ENCODE data around the gene TNFAIP3.
A peak's percentile ranks its signal among the peaks of the same experiment; 100 is the strongest.

Gene TNFAIP3

GRCh38 chr6:137903933-137904821 lies 37.1 kb downstream of the TNFAIP3 start:
- no peak for DNase-seq

- DNase-seq: no peak
Observed at GRCh38 chr6:137904822-137905617, 38.0 kb downstream of the TNFAIP3 start.

GRCh38 chr6:137906020-137906472 lies 39.0 kb downstream of the TNFAIP3 start:
- no peak for DNase-seq

DNA sequence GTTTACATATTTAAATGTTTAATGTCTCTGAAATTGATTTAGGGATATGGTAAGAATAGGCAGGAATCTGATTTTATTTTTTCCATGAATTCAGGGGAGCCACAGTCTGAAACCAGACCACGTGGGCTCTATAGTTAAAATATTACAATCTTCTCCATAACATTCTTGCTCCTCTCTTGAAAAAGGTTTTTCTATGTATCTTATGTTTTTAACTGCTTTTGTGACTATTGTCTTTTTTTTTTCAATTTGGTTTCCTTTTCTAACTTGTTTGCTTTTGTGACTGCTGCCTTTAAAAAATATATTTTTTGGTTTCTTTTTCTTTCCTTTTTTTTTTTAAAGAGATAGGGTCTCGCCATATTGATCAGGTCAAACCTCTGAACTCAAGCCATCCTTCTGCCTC lies 40.1 kb downstream of the TNFAIP3 start:
- DNase-seq: no peak

DNA sequence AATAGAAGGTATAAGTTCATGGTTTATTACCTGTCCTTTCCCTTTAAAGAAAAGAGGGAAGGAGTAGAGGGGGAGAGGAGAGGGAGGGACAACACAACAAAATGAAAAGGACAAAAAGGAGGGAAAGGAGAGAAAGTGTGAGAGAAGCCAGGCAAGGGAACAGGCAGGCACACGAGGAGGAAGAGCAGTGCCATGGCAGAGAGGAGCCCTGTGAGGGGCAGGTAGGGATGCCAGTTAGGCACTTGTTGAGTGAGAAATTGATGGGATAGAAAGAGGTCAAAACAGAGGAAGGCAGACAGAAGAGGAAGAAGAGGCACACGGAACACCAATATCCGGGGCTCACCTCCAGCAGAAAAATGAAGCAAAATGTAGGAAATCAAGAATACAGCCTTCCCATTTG lies 42.5 kb downstream of the TNFAIP3 start:
- DNase-seq: no peak

DNA sequence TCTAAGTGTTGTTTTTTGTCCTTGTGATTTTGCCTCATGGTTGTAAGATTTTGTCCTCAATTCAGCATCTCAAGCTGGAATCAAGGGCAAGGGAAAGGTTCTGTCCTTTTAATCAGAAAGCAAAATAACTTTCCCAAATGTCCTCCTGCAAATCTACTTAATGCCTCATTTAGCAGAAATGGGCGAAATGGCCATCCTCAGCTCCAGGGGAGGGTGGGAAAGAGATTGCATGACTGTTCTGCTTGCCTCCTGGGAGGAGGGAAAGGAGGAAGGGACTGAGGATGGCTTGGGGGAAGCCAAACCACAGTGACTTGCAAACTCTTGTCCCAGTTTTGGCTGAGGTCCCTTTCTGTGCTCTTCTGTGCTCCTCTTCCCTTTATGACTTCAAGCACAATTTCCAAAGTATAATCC lies 43.4 kb downstream of the TNFAIP3 start:
- DNase-seq: peak; percentile 14

- no peak for DNase-seq
Observed at GRCh38 chr6:137910843-137911456, 43.9 kb downstream of the TNFAIP3 start.

DNA sequence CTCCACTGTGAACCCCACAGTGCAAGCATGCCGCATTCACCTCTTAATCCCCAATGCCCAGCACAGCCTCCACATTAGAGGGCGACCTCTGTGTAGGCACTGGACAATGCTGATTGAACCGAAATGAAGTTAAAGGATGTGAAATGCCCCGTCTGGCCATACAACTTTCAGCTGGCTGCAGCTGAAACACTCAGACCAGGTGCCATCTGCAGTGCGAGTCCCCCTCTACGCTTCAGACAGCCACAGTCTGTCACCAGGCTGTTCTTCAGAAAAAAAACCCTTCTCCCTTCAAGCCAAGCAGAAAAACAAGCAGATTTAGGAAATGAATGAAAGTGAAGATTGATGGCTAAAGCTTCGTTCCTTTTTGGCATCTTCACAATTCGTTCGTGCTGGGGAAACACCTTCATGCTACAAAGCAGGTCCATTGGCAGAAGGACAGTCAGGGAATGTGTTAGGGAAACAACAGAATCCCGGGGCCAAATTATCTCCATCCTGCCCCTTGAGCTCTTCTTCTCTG lies 44.7 kb downstream of the TNFAIP3 start:
- no peak for DNase-seq

DNA sequence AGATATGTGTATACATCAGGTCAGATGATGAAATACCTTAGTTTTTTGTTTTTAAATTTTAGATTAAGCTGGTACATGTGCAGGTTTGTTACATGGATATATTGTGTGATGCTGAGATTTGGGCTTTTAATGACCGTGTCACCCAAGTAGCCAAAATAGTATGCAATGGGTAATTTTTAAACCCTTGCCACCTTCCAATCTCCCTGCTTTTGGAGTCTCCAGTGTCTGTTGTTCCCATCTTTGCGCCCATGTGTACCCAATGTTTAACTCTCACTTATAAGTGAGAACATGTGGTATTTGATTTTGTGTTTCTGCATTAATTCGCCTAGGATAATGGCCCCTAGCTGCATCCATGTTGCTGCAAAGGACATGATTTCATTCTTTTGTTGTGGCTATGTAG lies 45.8 kb downstream of the TNFAIP3 start:
- DNase-seq: no peak

DNA sequence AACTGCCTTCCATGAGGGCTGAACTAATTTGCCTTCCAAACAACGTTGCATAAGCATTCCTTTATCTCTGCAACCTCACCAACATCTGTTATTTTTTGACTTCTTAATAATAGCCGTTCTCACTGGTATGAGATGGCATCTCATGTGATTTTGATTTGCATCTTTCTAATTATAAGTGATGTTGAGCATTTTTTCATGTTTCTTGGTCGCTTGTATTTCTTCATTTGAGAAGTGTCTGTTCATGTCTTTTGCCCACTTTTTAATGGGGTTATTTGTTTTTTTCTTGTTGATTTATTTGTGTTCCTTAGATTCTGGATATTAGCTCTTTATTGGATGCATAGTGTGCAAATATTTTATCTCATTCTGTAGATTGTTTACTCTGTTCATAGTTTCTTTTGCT lies 46.4 kb downstream of the TNFAIP3 start:
- DNase-seq: no peak

GRCh38 chr6:137913996-137914529 lies 47.0 kb downstream of the TNFAIP3 start:
- DNase-seq: no peak

DNA sequence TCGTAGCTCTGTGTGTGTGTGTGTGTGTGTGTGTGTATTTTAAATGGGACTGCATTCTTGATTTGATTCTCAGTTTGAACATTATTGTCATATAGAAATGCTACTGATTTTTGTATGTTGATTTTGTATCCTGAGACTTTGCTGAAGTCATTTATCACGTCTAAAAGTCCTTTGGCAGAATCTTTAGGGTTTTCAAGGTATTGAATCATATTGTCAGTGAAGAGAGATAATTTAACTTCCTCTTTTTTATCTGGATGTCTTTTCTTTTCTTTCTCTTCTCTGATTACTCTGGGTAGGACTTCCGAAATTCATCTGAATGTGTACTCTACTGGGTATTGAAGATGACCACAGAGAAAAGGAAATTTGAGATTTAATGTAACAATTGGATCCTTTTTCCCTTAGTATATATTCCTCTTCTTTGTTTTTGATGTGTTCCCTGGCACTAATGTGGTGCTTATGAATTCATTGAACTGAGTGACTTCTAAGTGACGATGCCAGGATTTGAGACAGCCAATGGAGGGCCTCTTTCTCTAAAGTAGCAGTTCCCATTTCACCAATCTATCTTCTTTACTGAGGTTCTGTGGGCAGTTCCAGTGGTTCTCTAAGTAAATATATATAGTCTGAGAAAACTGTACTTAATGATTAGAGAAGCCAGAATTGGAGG lies 47.6 kb downstream of the TNFAIP3 start:
- no peak for DNase-seq

GRCh38 chr6:137915790-137916189 lies 48.7 kb downstream of the TNFAIP3 start:
- no peak for DNase-seq

DNA sequence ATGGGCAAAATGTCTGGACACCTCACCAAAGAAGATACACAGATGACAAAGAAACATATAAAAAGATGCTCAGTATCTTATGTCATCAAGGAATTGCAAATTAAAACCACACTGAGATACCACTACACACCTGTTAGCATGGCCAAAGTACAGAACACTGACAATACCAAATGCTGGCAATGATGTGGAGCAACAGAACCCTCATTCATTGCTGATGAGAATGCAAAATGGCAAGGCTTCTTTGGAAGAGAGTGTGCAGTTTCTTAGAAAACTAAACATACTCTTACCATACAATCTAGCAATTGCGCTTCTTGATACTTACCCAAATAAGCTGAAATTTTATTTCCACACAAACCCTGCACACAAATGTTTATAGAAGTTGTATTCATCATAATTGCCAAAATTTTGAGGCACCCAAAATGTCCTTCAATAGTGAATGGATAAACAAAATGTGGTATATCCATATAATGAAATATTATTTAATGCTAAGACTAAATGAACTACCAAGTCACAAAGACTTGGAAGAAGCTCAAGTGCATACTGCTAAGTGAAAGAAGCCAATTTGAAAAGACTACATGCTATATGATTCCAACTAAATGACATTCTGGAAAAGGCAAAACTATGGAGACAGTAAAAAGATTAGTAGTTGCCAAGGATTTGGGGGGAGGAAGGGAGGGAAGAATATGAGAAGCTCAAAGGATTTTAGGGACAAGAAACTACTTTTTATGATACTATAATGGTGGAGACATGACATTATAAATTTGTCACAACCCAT lies 50.7 kb downstream of the TNFAIP3 start:
- DNase-seq: no peak

GRCh38 chr6:137919502-137919823 lies 52.4 kb downstream of the TNFAIP3 start:
- no peak for DNase-seq

- DNase-seq: no peak
Observed at GRCh38 chr6:137919837-137920730, 53.0 kb downstream of the TNFAIP3 start.

DNA sequence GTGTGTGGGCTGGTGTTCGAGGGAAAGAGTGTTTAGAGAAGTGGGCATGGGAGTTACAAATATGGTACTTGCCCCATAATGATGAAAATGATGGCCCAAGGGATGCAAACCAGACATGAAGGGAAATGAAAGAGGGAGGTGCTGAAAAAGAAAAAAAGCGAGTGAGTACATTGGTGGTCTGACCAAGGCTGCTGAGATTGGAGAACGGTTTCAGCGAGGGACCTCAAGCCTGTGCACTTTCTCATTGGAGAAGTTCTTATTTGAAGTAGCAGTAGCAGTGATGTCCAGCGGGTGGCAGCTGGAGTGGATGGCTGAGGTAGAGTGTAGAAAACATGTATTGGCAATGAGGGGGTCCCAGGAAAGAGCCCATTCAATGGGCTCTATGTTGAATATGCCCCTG lies 54.8 kb downstream of the TNFAIP3 start:
- DNase-seq: no peak

DNA sequence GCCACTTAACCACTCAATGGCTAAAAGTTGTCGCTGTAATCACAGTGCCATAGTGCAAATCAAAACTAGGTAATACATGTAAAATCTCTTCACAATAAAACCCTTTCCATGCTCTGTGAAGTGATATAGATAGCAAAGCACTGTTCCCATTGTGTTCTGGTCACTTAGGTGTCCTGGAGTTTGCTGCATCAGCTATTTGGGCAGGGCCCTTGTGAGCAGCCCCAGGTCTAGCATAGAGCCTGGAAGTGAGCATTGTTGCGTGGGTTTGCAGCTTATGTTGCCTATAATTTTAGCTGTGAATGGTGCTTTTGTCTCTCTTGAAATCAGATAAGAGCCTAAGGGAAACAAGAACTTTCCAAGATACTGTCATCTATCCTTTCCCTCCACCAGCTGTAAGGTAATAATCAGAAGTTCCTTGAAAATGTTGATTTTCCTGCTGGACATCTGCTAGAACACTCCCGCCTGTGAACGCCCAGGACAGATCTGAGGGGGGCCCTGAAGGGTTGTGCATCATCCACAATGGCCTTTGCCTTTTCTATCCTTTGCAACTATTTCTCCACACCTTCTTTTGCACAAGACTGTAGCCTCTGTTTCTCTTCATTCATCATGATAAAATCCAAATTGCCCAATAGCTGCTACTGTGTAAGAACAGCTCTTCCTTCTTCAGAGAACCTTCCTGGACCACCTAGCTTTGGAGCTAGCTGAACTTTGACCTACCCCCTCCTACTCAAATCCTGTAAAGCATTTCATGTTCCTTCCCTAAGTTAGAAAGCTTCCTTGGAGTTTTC lies 57.0 kb downstream of the TNFAIP3 start:
- DNase-seq: no peak

DNA sequence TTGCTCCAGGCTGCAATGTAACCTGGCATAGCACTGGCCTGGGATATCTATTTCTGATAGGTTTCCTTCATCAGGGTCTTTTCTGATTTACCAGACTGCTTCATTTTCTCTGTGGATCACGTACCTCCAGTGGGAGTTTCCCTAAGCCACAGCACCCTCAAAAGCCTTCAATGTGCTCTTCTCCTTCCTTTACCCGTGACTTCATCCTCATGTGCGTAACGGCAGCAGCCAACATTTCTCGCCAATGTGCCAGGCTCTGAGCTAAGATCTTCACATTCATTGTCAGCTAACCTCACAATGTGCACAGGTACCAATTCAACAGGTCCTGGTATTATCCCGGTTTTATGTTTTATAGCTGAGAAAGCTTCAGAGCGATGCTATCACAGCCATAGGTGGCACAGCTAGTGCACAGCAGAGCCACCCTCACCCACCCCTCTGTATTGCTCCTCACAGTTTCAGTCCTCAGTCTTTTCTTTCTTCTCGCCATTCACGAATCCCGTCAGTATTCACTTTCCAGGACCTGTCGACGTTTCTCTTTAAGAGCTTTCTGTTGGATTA lies 58.2 kb downstream of the TNFAIP3 start:
- no peak for DNase-seq
